ENCODE data around the gene TRIM13.

Gene TRIM13

GRCh38 chr13:50065712-50066111, 68.9 kb downstream of the TRIM13 start:
- peaks cover 89% of the 10 kb centered on the region for H3K79me2 ChIP-seq (ENCODE audit: control insufficient read depth, low read length)
- TF ChIP-seq EZH2phosphoT487 (IDR thresholded peaks at IDR 0.05; ENCODE audit: borderline replicate concordance, low read length) (no peak), CTCF (IDR thresholded peaks at IDR 0.05; ENCODE audit: low read depth, low read length, poor library complexity, severe bottlenecking) (no peak)
- no peak overlapping the region for H3K4me2 ChIP-seq (ENCODE audit: low read length)
- no peaks in the 10 kb centered on the region for H3K4me1 ChIP-seq (ENCODE audit: control insufficient read depth, low read length)
- H3K27me3 ChIP-seq (ENCODE audit: control insufficient read depth, low read length), result no peaks in the 10 kb centered on the region
- H3K4me3 ChIP-seq (ENCODE audit: low read length), result no peak overlapping the region
- H3K9me2 ChIP-seq (replicated peaks; ENCODE audit: control insufficient read depth, low read length), result no peaks in the 10 kb centered on the region
- peaks cover 91% of the 10 kb centered on the region for H3K36me3 ChIP-seq (ENCODE audit: control insufficient read depth, low read length)
- no peak overlapping the region for H3K27ac ChIP-seq (ENCODE audit: low read depth, low read length)
- peaks cover 16% of the 10 kb centered on the region for H4K20me1 ChIP-seq (ENCODE audit: control insufficient read depth, insufficient read depth, low read depth, low read length)
- no peaks in the 10 kb centered on the region for H3K9me3 ChIP-seq (ENCODE audit: control insufficient read depth, insufficient read depth, low read length)
- peaks cover 33% of the 10 kb centered on the region for H3F3A ChIP-seq (ENCODE audit: control insufficient read depth, insufficient read depth)
